GM21515 (cell line): ENCODE measurements around the gene LPP.

Experiments
- ATAC-seq: cut with Tn5 transposase; IDR thresholded peaks from one replicate; pipeline ENCODE4 v1.9.1; 2021; ENCODE audit not compliant: unreplicated experiment

The LPP gene

DNA sequence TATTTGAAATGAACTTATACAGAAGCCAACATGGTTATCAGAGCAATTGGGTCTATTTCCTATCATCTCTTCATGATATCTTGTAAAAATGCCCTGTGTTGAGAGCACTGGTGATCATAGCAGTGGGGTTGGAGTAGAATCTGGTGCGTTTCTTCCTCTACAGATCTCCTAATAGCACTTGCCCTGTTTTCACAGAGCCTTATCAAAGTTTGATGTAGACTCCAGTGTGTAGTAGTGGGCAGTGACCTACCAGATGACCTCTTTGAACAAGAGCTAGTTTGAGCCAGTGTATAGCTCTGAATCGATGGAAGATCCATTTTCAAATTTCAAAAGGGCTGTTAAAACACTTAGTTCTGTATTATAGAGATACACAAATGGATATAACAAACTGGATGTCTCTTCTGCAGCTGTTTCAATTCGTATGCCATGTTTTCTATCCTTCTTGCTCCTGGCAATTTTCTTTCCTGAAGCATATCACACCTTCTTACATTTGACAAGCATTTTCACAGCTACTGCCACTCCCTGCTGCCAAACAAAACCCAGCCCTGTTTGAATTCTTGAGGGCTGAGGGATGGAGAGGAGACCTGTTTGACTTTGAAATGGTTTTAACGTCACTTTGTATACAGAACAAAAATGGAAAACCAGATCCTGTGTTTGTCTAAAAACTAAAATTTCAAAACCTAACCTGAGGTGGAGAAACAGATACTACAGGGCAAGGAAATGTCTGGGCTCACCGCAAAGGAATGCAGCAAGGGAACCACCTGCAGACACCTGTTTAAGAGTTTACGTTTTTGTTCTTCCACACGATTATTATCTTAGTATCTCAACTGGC is 663.4 kb downstream of the LPP start:
- no peak for ATAC-seq

DNA sequence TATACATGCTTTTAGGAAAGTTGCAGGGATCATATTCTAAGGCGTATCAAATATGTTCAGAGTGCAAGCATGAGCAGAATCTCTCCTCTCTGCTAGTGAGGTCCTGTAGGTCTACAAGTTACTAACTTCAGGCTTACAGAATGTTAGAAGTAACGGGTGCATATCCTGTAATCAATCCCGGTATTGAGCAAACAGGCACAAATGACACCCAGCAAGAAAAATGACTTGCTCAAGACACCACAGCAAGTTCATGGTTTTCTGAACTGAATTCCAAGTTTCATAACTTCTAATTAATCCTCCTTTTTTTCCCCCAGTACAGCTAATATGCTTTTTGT is 663.9 kb downstream of the LPP start:
- no peak for ATAC-seq

DNA sequence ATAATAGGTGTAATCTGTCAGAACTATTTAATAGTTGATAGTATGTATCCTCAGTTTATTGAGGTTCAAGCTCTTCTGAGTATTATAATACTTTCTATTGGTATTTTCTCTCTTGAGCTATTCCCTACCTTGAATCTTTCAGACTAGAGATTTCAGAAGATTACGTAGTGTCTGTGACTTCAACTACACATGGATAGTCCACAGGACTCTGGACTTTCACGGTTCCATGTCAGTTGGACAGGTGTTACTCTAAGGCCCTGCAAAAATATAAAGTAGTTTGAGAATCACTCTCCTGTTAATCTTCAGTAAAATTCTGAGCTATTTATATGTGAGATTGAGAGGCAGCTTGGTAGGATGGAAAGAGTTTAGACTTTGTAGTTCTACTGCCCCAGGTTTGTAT is 664.3 kb downstream of the LPP start:
- no peak for ATAC-seq

DNA sequence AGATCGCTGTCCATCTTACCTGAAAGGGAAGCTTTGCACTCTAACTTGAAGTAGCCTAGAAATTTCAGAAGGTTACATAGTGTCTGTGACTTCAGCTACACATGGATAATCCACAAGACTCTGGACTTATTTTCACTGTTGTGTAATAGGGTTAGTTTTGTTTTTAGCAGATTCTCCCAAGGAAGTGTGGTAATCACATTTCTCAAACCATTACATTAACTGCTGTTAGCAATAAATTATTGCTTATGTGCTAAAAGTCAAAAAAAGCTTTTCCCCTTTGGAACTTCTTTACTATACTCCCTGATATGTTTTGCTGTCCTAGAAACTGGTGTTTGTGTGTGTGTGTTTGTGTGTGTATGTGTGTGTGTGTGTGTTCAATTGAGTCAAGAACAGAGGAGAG is 666.0 kb downstream of the LPP start:
- no peak for ATAC-seq

DNA sequence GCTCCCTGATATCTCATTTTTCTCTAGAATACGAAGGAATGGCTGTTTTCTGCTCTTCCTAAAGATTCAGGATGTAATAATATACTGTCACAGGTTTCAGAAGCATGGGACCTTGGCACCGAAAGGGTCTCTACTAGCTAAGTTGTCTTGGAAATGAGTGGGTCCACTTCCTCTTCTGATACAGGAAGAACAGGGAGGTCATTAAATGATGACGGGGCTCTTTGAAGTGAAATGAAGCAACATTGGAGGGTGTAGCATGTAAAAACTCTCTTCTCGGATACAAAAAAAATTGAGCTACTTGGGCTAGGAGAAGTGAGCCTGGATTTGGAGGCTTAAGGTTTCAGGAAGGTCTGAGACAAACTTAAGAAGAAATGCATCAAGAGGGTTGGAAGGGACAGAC is 668.0 kb downstream of the LPP start:
- ATAC-seq = no peak

DNA sequence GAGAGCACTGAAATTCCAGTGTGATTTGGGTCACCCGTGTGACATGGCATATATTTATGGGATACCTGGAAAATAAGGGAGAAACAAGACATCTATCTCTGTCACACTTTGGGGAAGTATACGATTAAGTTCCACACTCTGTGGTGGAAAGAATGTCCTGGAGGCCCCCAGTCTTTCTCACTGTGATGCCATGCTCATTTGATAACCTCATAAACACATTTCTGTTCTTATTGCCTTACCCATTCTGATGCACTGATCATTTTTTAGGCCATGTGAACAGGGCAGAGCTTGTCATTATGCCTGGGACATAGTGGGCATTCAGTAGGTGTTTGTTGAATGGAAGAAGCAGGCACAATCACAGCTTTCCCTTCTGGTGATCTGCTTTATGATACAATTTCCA is 668.5 kb downstream of the LPP start:
- ATAC-seq = no peak

DNA sequence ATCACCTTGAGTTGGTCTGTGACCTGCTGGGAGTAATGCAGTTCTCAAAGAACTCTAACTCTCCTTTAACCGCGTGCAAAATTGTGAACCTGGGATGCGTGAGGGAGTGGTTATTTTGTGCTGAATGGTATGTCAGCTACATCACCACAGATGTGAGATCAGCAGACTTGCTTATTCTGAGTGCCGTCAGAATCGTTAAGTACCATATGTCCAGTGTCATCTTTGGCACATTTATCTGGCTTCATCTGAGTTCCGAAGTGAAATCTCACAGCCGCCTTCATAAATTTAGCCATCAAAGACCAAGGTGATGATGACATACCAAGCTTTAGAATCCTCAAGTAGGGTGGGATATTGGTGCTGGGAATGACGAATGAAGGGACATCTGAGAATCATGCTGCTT is 670.6 kb downstream of the LPP start:
- no peak for ATAC-seq

DNA sequence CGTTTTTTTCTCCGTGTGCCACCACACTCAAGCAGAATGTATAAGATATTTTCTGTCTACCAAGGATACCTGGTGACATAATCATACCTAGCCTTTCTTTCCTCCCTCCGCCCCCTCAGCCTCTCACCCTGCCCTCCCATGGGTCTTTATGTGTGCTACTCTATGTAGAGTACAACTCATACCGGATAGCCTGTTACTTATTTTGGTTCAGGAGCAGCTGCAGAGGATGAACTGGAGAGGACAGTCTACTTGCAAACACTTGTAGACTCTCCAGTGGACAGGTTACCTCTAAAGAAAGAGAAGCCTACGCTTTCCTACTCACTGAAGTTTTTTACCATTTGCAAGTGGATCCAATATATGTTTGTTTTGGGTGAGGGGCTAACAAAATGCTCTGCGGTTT is 671.9 kb downstream of the LPP start:
- no peak for ATAC-seq

DNA sequence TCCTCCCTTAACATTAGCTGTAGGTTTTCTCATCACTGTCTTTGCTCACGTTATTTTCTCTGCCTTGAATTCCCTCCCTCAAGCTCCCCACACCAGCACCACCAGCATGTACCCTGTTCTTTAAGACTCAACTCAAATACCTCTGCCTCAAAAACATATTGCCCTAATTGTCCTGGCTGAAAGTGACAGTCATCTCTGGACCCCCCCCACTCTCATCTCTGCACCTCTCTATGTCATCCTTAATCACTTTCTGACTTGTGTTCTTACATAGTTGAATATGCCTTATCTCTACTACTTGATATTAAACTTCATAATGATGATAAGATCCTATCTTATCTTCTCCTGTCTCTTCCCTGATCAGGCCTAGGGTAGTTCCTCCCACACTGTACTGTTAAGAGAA is 672.6 kb downstream of the LPP start:
- ATAC-seq = no peak

DNA sequence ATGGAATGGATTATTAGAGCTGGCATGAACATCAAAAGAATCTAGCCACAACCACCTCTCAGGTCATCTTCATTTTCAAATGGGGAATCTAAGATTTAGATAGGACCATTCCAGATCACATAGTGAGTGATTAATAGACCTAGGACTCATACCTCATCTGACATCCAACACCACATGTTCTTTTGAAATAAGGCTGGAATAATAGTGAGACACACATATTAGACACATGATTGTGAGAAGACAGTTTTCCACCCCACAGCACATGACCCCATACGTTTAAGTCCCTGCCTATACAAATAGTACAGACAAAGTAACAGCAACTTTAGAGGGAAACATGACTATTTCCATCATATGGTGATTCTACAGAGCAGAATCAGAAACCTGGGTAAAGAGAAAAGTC is 673.1 kb downstream of the LPP start:
- ATAC-seq = no peak

DNA sequence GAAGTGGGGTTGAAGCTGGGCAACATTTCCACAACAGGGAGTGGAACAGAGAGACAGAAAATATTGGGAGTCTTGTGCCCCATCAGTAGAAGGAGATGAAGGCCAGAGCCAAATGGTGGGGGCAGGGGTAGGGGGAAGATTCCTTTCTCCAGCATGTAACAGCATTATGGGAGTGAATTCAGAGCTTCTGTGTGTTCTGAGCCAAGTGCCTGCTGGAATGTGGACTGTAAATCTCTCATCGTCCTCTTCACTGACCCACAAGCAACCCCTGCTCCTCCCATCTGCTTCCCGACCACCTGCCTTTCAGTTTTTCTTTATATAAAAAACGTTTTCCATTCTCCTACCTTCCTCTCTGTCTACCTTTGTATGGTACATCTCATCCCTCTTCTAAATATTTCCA is 673.6 kb downstream of the LPP start:
- ATAC-seq = no peak

DNA sequence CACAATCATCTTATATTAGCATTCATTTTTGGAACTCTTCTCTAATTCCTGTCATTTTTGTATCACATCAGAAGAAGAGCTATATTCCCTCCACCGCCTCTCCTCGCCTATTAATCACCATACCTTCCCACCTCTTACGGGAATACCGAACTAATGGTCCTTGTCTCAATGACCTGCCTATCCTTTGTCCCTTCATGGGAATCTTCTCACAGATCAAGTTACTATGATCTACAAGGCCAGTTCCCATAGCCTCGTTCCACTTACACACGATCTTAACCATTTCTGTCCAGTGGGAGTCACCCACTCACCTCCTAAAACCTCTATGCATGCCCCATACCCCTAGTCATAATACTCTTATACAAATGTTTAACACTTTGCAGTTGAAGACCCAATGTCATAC is 675.2 kb downstream of the LPP start:
- ATAC-seq = no peak

DNA sequence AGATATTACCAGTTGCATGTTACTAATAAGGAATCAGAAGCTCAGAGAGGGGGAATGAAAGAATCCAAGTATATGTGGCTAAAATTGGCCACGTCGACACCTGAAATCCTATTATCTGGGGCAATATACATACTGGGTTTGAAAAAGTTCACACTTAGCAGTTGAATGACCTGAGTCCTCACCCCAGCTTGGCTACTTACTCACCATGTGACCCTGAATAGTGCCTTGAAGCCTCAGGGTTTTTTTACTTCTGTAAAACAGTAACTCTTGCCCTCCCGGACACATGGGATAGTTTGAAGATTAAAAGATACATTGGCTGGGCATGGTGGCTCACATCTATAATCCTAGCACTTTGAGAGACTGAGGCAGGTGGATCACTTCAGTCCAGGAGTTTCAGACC is 675.6 kb downstream of the LPP start:
- no peak for ATAC-seq

DNA sequence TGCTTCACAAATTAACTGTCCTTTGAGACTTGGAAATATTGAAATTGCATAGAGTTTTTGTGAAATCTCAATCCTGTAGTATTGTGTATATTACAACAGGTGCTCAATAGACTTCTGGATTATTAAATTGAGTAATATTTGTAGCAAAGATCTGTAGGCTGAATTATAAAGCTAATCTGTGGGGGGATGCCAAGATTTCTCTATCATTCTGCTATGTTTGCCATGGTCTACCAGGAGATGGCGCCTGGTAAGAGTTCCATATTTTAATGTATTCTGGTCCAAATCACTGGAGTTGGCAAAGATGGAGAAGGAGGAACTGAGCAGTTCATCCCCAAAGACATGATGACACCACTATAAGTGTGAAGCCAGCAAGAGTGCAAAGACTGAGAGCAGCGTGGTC is 676.9 kb downstream of the LPP start:
- no peak for ATAC-seq

DNA sequence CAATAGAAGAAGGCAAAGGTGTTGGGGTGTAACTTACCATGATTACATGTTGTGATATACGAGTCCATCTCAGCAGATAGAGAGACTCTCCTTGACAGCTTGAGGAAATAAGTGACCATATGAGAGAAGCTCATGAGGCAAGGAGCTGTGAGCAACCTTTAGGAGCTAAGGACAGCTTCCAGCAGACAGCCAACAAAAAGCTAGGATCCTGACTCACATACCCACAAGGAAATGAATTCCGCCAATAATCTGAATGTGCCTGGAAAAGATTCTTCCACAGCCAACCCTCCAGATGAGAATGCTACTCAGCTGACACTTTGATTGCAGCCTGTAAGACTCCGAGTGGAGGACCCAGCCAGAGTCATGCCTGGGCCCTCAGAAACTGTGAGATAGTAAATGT is 678.2 kb downstream of the LPP start:
- ATAC-seq = no peak

DNA sequence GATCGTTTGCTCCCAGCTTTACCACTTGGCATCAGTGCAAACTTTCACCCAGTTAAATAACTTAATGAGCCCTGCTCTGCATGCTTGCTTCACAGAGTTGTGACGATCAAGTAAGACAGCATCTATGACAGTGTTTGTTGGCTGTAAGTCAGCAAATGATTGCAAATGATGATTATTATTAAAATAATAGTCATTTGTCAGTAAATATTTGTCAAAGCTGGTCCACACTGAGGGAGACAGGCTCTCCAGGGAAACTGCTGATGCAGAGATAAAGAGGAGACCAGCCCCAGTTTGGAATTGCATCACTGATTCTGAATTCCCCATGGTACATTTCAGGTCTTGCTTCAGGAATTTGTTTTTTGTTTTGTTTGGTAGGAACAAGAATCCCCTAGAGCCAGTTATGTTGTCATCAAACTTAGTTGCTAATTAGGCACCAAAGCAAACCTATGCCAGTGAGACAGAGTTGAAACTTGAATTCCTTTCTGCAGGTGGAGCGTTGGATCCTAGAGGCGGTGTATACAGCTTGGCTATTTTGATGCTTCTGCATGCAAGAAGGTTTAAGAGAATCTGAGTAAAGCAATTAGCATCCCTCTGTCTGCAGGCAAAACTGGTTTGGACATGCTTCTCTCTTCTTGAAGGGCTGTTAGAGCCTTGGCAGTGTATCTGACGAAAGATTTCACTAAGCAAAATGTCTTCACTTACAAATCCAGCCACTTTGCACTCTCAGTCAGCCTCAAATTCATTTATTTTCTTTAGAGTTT is 679.2 kb downstream of the LPP start:
- ATAC-seq = no peak

DNA sequence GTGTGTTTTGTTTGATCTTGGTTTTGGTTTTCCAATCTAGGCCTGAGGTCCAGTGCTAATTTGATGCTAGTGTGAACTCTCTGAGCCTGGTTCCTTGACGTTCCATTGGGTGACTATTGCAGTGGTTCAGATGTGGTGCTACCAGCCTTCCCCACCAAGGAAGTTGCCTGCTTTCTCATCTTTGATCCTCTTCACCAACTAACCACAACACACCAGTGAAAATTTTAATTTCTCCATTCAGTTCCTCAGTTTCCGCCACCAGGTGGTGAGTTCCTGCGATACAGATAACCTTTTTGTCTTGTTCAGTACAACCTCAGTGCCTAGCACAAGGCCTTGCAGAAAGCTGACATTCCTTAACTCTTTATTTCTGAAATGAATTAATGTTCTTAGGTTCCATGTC is 680.4 kb downstream of the LPP start:
- no peak for ATAC-seq

DNA sequence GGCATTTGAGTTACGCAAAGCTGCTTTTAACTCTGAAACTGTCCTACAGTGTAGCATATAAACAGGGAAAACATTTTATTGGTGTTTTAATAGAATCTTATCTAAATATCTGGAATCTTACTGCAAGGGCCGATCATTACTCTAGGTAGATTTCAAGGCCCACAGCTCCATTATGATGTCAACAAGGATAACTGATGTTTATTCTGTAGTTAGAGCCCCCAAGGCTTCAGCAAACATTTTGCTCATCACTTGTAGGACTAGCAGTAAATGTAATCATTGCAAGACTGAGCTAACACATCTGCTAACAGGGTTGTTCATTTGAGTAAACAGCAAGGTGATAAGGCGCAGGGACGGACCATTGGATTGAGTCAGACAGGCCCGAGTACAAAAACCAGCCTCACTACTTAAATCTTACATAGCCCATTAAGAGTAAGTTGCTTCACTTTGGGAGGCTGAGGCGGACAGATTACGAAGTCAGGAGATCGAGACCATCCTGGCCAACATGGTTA is 685.3 kb downstream of the LPP start:
- no peak for ATAC-seq

DNA sequence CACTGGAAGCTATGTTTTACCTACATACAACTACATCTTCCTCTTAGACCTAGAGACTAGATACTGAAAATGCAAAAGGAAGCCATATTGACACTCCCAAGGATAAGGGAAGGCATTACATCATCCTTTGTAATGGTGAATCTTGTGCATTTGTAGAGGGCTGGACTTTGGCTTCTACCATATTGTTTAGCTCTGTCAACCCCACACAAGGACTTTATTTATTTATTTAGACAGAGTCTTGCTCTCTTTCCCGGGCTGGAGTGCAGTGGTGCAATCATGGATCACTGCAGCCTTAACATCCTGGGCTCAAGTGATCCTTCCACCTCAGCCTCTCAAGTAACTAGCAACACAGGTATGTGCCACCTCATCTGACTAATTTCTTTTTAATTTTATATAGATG is 686.3 kb downstream of the LPP start:
- ATAC-seq = no peak

DNA sequence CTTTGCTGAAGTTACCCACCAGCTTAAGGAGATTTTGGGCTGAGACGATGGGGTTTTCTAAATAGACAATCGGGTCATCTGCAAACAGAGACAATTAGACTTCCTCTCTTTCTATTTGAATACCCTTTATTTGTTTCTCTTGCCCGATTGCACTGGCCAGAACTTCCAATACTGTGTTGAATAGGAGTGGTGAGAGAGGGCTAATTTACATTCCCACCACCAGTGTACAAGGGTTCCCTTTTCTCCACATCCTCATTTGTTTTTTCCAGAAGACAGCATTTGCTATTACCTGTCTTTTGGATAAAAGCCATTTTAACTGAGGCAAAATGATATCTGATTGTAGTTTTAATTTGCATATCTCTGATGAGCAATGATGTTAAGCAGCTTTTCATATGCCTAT is 687.9 kb downstream of the LPP start:
- no peak for ATAC-seq

DNA sequence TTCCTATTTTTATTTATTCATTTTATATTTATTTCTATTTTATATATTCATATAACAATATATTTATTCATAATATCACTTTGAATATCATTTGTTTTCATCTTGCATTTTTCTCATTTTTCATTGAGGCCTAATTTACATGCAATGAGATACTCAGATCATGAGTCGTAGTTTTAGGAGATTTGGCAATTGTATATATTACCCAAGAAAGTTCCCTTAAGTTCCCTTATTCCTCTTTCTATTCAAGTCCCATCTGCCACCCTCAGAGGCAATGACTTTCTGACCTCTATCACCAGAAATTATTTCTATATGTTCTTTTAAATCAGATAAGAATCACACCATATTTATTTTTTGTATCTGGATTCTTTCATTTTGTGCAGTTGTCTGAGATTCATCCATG is 688.7 kb downstream of the LPP start:
- no peak for ATAC-seq

DNA sequence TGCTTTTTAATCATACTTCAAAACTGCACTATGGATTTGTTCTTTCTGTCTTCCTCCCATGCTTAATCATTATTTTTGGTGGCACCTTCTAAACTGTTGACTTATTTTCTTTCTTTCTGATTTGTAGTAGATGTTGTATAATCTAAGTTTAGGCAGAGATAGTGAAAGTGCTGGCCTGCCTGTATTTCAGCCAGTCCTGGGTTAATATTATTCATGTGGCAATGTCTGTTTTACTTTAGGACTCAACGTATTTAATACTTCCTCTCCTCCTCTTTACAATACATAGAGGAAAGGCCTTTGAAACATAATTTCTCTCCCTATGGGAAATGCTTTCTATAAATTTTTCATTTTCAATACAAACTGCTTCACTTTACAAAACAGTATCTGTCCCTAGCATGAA is 690.1 kb downstream of the LPP start:
- no peak for ATAC-seq

DNA sequence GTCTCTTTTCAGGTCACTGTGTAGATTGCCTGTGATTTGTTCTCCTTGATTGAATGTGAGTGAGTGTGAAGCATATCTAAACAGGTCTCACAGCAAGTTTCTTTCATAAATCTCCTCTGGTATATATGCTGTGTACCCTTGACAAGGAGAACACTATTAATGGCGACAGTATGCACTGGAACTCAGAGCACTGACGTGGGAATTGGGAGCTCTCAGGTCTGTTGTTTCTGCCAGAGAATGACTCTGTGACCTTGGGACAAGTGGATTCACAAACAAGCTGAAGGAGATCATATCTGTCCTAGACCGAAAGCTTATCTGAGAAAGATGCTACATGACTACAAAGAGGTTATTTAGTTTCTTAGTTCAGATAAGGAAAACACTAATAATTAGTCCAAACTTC is 691.6 kb downstream of the LPP start:
- ATAC-seq = no peak
